SK-N-SH (cell line): Measurements from ENCODE around the gene RNASE8. TPM values are rescaled to one million over a fixed set of nuclear protein-coding genes. Genes with fewer than 3 reads are reported as not detected.

Experiments
- CTCF ChIA-PET: fragments of 300-600, 350-600 bp; formaldehyde crosslinking; extraction: SDS; loops from one replicate; lab custom pipeline; 2021; lab: Yijun Ruan, JAX
- POLR2A ChIA-PET: fragments of 350-600 bp; sonication (Branson Sonifier 250); formaldehyde crosslinking; extraction: SDS; loops from one replicate; lab custom pipeline; 2020; ENCODE audit warnings: antibody characterized with exemption, inconsistent platforms; lab: Yijun Ruan, JAX
- DNase-seq: peaks from one replicate; pipeline ENCODE4 v3.0.0; 2012
- H2AFZ ChIP-seq: fragments of 200-600 bp; sonication (generic); 2 replicates; pipeline ENCODE4 v1.8.1; 2016; ENCODE audit warnings: antibody characterized with exemption, mild to moderate bottlenecking, low read depth
- H3F3A ChIP-seq: fragments of 200-600 bp; sonication (generic); replicated peaks from 2 replicates; pipeline ENCODE3; 2016; ENCODE audit warnings: antibody characterized with exemption, mild to moderate bottlenecking; ENCODE audit not compliant: insufficient read depth
- H3K27ac ChIP-seq, 2 experiments: fragments of 200-500 bp in 1 of 2; fragments of 200-600 bp in 1 of 2; sonication (Bioruptor generic) in 1 of 2; sonication (generic), shearing (Covaris generic) in 1 of 2; 2 replicates each; pipeline versions ENCODE4 v1.5.1 to v1.6.1; 2014 to 2016; ENCODE audit warnings: low read depth in 2 of 2, inconsistent platforms in 1 of 2, low read length in 1 of 2, mild to moderate bottlenecking in 1 of 2, mixed read lengths in 1 of 2
- H3K27me3 ChIP-seq: fragments of 200-600 bp; sonication (generic), shearing (Covaris generic); 2 replicates; pipeline ENCODE4 v1.6.1; 2016; ENCODE audit warnings: mixed run types; ENCODE audit not compliant: insufficient read depth
- H3K36me3 ChIP-seq, 2 experiments: fragments of 200-500 bp in 1 of 2; fragments of 200-600 bp in 1 of 2; sonication (Bioruptor generic) in 1 of 2; sonication (generic) in 1 of 2; replicated peaks in 1 of 2; 2 replicates each; pipeline versions ENCODE3 to v1.5.1; 2014 to 2016; ENCODE audit warnings: low read length in 1 of 2, mild to moderate bottlenecking in 1 of 2; ENCODE audit not compliant: insufficient read depth in 2 of 2, control insufficient read depth in 1 of 2
- H3K4me1 ChIP-seq, 2 experiments: fragments of 200-500 bp in 1 of 2; fragments of 200-600 bp in 1 of 2; sonication (Bioruptor generic) in 1 of 2; sonication (generic), shearing (Covaris generic) in 1 of 2; 2 replicates each; pipeline versions ENCODE4 v1.5.1 to v1.6.1; 2014 to 2016; ENCODE audit warnings: low read depth in 1 of 2, low read length in 1 of 2, mixed run types in 1 of 2; ENCODE audit not compliant: insufficient read depth in 2 of 2, control insufficient read depth in 1 of 2
- H3K4me2 ChIP-seq: fragments of 200-600 bp; sonication (generic), shearing (Covaris generic); 2 replicates; pipeline ENCODE4 v1.6.1; 2017; ENCODE audit warnings: mixed run types
- H3K4me3 ChIP-seq, 2 experiments: fragments of 200-500 bp in 1 of 2; fragments of 200-600 bp in 1 of 2; sonication (Bioruptor generic) in 1 of 2; sonication (generic), shearing (Covaris generic) in 1 of 2; 2 replicates each; pipeline versions ENCODE4 v1.5.1 to v1.8.1; 2014 to 2016; ENCODE audit warnings: low read depth in 2 of 2, inconsistent platforms in 1 of 2, low read length in 1 of 2, mild to moderate bottlenecking in 1 of 2, mixed read lengths in 1 of 2, moderate library complexity in 1 of 2
- H3K79me2 ChIP-seq: fragments of 200-600 bp; sonication (generic); 2 replicates; pipeline ENCODE4 v1.8.1; 2017; ENCODE audit warnings: mild to moderate bottlenecking; ENCODE audit not compliant: insufficient read depth
- H3K9ac ChIP-seq: fragments of 200-600 bp; sonication (generic); 2 replicates; pipeline ENCODE4 v1.6.1; 2017; ENCODE audit warnings: mixed run types
- H3K9me2 ChIP-seq: fragments of 200-600 bp; sonication (generic); 2 replicates; pipeline ENCODE4 v1.6.1; 2017; ENCODE audit warnings: mixed run types
- H3K9me3 ChIP-seq: fragments of 200-600 bp; sonication (generic); 2 replicates; pipeline ENCODE4 v1.6.1; 2017; ENCODE audit warnings: mixed run types, mild to moderate bottlenecking, moderate library complexity
- H4K20me1 ChIP-seq: fragments of 200-600 bp; sonication (generic); 2 replicates; pipeline ENCODE4 v1.6.1; 2017; ENCODE audit warnings: mild to moderate bottlenecking, mixed run types; ENCODE audit not compliant: insufficient read depth
- CHD2 ChIP-seq: fragments of 150-350 bp; IDR thresholded peaks from 2 replicates; pipeline ENCODE4 v1.6.1; 2018; ENCODE audit warnings: low read length; ENCODE audit not compliant: partially characterized antibody
- ELF1 ChIP-seq: IDR thresholded peaks from 2 replicates; pipeline ENCODE4 v1.4.0; 2012
- EP300 ChIP-seq, 2 experiments: IDR thresholded peaks; 2 replicates each; pipeline versions ENCODE4 v1.4.0 to v1.6.1; 2012; ENCODE audit warnings: borderline replicate concordance in 1 of 2, low read depth in 1 of 2, low read length in 1 of 2
- FOSL2 ChIP-seq: IDR thresholded peaks from 2 replicates; pipeline ENCODE4 v1.4.0; 2012; ENCODE audit warnings: low read depth, mild to moderate bottlenecking, moderate library complexity, borderline replicate concordance
- FOXJ3 ChIP-seq: sonication (generic); formaldehyde crosslinking; IDR thresholded peaks from 2 replicates; pipeline ENCODE4 v1.5.1; 2020; ENCODE audit warnings: mild to moderate bottlenecking, missing genetic modification reagents
- GABPA ChIP-seq: IDR thresholded peaks from 2 replicates; pipeline ENCODE4 v1.4.0; 2012; ENCODE audit warnings: low read depth, mild to moderate bottlenecking
- GATA2 ChIP-seq: sonication (generic); formaldehyde crosslinking; IDR thresholded peaks from 2 replicates; pipeline ENCODE4 v1.5.0; 2020; ENCODE audit warnings: mild to moderate bottlenecking, missing genetic modification reagents
- JUND ChIP-seq: IDR thresholded peaks from 2 replicates; pipeline ENCODE4 v1.4.0; 2012
- MAX ChIP-seq: IDR thresholded peaks from 2 replicates; pipeline ENCODE4 v1.4.0; 2012; ENCODE audit warnings: low read depth
- MEF2A ChIP-seq: IDR thresholded peaks from 2 replicates; pipeline ENCODE4 v1.4.0; 2012; ENCODE audit warnings: low read depth, borderline replicate concordance
- POLR2AphosphoS5 ChIP-seq: IDR thresholded peaks from 2 replicates; pipeline ENCODE4 v1.6.1; 2012; ENCODE audit warnings: low read depth, low read length
- RFX5 ChIP-seq: IDR thresholded peaks from 2 replicates; pipeline ENCODE4 v1.6.1; 2012; ENCODE audit warnings: mild to moderate bottlenecking, improper control_type of control experiment, low read length
- SIN3A ChIP-seq: IDR thresholded peaks from 2 replicates; pipeline ENCODE4 v1.6.1; 2012; ENCODE audit warnings: low read depth, mild to moderate bottlenecking, low read length, moderate library complexity, borderline replicate concordance
- TEAD4 ChIP-seq: IDR thresholded peaks from 2 replicates; pipeline ENCODE4 v1.4.0; 2012; ENCODE audit warnings: mild to moderate bottlenecking, borderline replicate concordance; ENCODE audit not compliant: insufficient read depth
- USF2 ChIP-seq: fragments of 150-350 bp; IDR thresholded peaks from 2 replicates; pipeline ENCODE4 v1.6.1; 2017; ENCODE audit warnings: antibody characterized with exemption, low read length, low read depth, borderline replicate concordance
- WGBS: methylation state at CpG from one replicate; pipeline ENCODE4 v1.1.6; 2017; ENCODE audit warnings: low lambda C conversion rate; 5-methylcytosine and 5-hydroxymethylcytosine counted together
- polyA plus RNA-seq, 3 experiments: library from polyadenylated mRNA; depleted of rRNA; stranded (reverse); fragments of >200 nt; gene quantifications; 2 replicates each; pipeline ENCODE4 v1.2.3, GENCODE V29; 2012
- TF ChIP-seq, protein P1 (sequence below): IDR thresholded peaks from 2 replicates; pipeline ENCODE4; 2012

RNASE8 gene
- polyA plus RNA-seq, 1 of the 3 experiments (the other 2 are of a cell fraction): not detected

DNA sequence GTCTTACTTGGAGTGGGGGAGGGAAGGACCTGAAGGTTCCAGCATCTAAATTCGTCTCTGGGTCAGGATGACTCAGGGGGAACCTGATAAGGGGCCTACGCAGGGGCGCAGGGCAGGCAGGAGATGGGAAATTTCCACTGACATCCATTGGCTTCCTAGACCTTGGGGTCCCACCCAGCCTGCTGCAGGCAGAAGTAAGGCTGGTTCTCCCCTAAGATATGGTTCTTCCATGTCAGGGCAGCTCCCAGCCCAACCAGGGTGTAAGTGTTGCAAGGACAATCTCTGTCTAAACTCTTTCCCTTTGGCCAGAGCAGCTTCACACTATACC lies 30.7 kb upstream of the RNASE8 start:
- H3K9me3 ChIP-seq: no peaks in the 10 kb centered on the region
- ChIA-PET CTCF (interaction anchor here (1.1 to 4.9 kb wide), 6 partner anchors 12 to 487 kb away, joined by 4 to 43 read pairs (median 6); no protein-coding TSS in a partner anchor), POLR2A (no interaction called here)
- no peak overlapping the region for H3K4me3 ChIP-seq
- H3F3A ChIP-seq: no peaks in the 10 kb centered on the region
- H3K27ac ChIP-seq: no peak overlapping the region
- DNase-seq: no peak
- no peaks in the 10 kb centered on the region for H4K20me1 ChIP-seq
- no peak overlapping the region for H3K9ac ChIP-seq
- 61% methylated on average over 3 of the region's 3 CpGs for WGBS
- H3K27me3 ChIP-seq: peaks cover 24% of the 10 kb centered on the region; the same call in 1 of the 2 replicates
- H3K4me2 ChIP-seq: no peak overlapping the region
- no peak for TF ChIP-seq POLR2AphosphoS5
- TF ChIP-seq JUND: no peak
- TF ChIP-seq TEAD4: no peak
- no peak for TF ChIP-seq GATA2
- no peak for TF ChIP-seq EP300 (IDR thresholded peaks at IDR 0.05; ENCODE audit: borderline replicate concordance in 1 of 2, low read depth in 1 of 2, low read length in 1 of 2)
- no peak for TF ChIP-seq FOXJ3 (CRISPR knock-in tag)
- no peak for TF ChIP-seq USF2
- H3K4me1 ChIP-seq: peaks cover 0 to 10% of the 10 kb centered on the region in 2 experiments; a peak in 1 of 4 replicates
- no peaks in the 10 kb centered on the region for H3K36me3 ChIP-seq
- H3K79me2 ChIP-seq: no peaks in the 10 kb centered on the region
- H2AFZ ChIP-seq: no peak overlapping the region
- H3K9me2 ChIP-seq: no peaks in the 10 kb centered on the region

GRCh38 chr14:21029917-21030316 lies 27.7 kb upstream of the RNASE8 start, which contains the start of gene TPPP2:
Gene TPPP2, plus strand, starts transcription at chr14:21030217. Its CDS starts 365 bp downstream, at chr14:21030582.
- no peaks in the 10 kb centered on the region for H4K20me1 ChIP-seq
- TF ChIP-seq SIN3A: no peak
- TF ChIP-seq RFX5: no peak
- no peak for TF ChIP-seq MEF2A
- TF ChIP-seq ELF1: no peak
- TF ChIP-seq JUND: no peak
- TF ChIP-seq MAX: no peak
- no peak for TF ChIP-seq GABPA
- no peak for TF ChIP-seq CHD2
- TF ChIP-seq FOSL2: no peak
- TF ChIP-seq USF2: no peak
- TF ChIP-seq, protein P1, sequence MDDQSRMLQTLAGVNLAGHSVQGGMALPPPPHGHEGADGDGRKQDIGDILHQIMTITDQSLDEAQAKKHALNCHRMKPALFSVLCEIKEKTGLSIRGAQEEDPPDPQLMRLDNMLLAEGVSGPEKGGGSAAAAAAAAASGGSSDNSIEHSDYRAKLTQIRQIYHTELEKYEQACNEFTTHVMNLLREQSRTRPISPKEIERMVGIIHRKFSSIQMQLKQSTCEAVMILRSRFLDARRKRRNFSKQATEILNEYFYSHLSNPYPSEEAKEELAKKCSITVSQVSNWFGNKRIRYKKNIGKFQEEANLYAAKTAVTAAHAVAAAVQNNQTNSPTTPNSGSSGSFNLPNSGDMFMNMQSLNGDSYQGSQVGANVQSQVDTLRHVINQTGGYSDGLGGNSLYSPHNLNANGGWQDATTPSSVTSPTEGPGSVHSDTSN: no peak
- no peak for TF ChIP-seq POLR2AphosphoS5
- TF ChIP-seq, all 33 proteins: peak for 0
- H3K4me3 ChIP-seq: no peak within 1 kb of the TSS
- H3F3A ChIP-seq: no peaks in the 10 kb centered on the region
- POLR2A ChIA-PET: no interaction called here
- no peaks in the 10 kb centered on the region for H3K36me3 ChIP-seq
- H3K79me2 ChIP-seq: no peaks in the 10 kb centered on the region
- no peak within 1 kb of the TSS for H3K4me2 ChIP-seq
- H3K27me3 ChIP-seq: peaks cover 42% of the 10 kb centered on the region; the same call in 1 of the 2 replicates
- H3K9me2 ChIP-seq: no peaks in the 10 kb centered on the region
- H3K4me1 ChIP-seq: peaks cover 0 to 3% of the 10 kb centered on the region in 2 experiments; a peak in 1 of 4 replicates
- DNase-seq: no peak
- no peak within 1 kb of the TSS for H3K9ac ChIP-seq
- CTCF ChIA-PET: interaction anchor here (0.7 to 4.9 kb wide), 6 partner anchors 10 to 63 kb away, joined by 3 to 43 read pairs (median 4); no protein-coding TSS in a partner anchor
- WGBS: 70% methylated on average over 5 of the region's 5 CpGs
- H3K9me3 ChIP-seq: no peaks in the 10 kb centered on the region
- no peak within 1 kb of the TSS for H3K27ac ChIP-seq
- H2AFZ ChIP-seq: no peak within 1 kb of the TSS
